ENCODE results near the gene GGT5. TPM values are rescaled to one million over a fixed set of nuclear protein-coding genes. Genes with fewer than 3 reads are reported as not detected.

Gene GGT5
- total RNA-seq, 1 donor = 4.4 TPM

DNA sequence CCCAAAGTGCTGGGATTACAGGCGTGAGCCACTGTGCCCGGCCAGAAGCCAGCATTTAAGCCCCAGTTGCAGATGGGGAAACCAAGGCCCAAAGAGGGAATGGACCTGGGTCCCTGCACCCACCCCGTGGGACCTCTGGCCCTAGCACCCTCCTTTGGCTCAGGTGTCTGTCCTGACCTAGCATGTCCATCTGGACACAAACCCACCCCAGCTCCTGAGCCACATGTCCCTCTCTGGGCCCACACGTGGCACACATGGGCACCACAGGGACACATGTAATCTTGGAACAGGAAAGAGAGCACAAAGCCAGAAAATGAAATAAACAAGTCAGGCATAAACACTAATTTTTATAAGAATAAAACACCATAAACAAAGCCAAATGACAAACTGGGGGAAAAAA, 9.6 kb downstream of the GGT5 start:
- TF ChIP-seq, protein P1, sequence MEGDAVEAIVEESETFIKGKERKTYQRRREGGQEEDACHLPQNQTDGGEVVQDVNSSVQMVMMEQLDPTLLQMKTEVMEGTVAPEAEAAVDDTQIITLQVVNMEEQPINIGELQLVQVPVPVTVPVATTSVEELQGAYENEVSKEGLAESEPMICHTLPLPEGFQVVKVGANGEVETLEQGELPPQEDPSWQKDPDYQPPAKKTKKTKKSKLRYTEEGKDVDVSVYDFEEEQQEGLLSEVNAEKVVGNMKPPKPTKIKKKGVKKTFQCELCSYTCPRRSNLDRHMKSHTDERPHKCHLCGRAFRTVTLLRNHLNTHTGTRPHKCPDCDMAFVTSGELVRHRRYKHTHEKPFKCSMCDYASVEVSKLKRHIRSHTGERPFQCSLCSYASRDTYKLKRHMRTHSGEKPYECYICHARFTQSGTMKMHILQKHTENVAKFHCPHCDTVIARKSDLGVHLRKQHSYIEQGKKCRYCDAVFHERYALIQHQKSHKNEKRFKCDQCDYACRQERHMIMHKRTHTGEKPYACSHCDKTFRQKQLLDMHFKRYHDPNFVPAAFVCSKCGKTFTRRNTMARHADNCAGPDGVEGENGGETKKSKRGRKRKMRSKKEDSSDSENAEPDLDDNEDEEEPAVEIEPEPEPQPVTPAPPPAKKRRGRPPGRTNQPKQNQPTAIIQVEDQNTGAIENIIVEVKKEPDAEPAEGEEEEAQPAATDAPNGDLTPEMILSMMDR (IDR thresholded peaks at IDR 0.05; ENCODE audit: insufficient read depth, low read length) = no peak
- DNase-seq (ENCODE audit: low read depth) = no peak
- no peak overlapping the region for H3K4me3 ChIP-seq (ENCODE audit: low read depth, low read length)

DNA sequence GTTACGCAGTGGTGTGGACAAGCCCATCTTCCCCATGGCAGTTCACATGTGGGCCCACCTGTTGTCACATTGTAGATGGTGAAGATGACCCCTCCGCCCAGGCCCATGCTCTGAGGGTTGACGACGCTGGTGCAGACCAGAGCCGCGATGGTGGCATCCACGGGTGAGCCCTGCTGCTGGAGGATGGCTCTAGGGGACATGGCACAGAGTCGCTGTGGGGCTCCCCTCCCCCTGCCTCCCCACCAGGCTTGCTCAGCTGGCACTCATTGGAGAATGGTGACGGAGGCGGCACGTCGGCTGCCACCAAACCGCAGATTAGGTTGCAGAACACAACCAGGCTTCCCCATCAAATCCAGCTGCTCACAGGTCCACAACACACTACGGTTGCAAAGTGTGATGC, 11.1 kb downstream of the GGT5 start:
- TF ChIP-seq, protein P1 (IDR thresholded peaks at IDR 0.05; ENCODE audit: insufficient read depth, low read length) = no peak
- H3K4me3 ChIP-seq (ENCODE audit: low read depth, low read length) = no peak overlapping the region
- DNase-seq (ENCODE audit: low read depth) = no peak

DNA sequence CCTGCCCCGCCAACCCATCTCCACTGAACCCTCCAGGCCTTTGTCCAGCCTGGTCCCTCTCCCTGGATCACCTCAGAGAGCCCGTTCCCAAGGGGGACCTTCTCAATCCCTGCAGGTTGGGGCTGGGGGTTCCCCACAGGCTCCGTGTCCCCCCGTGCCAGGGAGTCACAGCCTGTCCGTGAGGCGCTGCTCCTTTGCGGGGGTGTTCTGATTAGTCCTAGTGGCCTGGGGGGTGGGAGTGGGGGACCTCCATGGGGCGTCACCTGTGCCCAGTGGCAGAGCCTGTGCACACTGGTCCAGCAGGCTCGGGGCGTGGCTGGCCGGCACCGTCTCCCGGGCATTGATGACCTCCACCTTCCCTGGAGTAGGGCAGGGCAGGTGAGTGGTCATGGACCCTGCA, 11.6 kb downstream of the GGT5 start:
- no peak overlapping the region for H3K4me3 ChIP-seq (ENCODE audit: low read depth, low read length)

DNA sequence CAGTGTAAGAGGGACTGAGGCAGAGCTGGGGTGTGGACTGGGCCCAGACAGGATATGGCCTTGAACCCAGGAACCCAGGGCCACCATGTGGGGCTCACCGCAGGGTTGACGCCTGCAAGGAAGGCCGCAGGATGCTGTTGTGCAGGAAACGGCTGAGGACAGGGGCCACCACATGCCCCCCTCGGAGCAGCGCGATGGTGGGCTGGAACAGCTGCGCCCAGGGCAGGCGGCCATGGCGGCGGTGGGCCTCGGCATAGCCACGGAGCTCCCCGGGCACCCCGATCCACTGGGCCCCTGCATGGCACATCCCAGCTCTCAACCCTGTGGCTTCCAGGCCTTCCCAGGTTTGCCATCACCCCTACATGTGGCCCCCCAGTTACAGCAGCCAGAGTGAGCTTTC, 12.2 kb downstream of the GGT5 start:
- DNase-seq (ENCODE audit: low read depth) = no peak
- TF ChIP-seq, protein P1 (IDR thresholded peaks at IDR 0.05; ENCODE audit: insufficient read depth, low read length) = no peak
- H3K4me3 ChIP-seq (ENCODE audit: low read depth, low read length) = no peak overlapping the region

More for the DNA sequence above, 11.6 kb downstream of the GGT5 start:
- DNase-seq (ENCODE audit: low read depth) = no peak
- TF ChIP-seq, protein P1 (IDR thresholded peaks at IDR 0.05; ENCODE audit: insufficient read depth, low read length) = no peak

DNA sequence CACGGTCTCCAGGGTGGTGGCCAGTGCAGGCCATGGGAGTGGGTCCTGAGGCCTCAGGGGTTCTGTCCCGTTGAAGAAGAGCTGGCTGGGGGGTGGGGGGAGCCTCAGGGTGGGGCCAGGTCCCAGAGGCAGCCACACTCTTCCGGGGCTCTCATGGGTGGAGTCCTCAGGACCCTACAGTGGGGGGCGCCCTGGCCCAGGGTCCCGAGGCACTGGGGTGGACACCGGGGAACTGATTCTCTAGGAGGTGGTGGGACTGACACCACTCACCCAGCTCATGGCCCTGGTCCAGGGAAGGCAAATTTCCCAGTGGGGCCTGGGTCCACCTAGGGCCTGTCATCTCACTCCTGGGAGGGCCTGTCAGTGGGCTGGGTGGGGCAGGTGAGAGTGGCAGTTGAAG, 12.8 kb downstream of the GGT5 start:
- no peak overlapping the region for H3K4me3 ChIP-seq (ENCODE audit: low read depth, low read length)
- no peak for DNase-seq (ENCODE audit: low read depth)
- TF ChIP-seq, protein P1 (IDR thresholded peaks at IDR 0.05; ENCODE audit: insufficient read depth, low read length) = no peak

DNA sequence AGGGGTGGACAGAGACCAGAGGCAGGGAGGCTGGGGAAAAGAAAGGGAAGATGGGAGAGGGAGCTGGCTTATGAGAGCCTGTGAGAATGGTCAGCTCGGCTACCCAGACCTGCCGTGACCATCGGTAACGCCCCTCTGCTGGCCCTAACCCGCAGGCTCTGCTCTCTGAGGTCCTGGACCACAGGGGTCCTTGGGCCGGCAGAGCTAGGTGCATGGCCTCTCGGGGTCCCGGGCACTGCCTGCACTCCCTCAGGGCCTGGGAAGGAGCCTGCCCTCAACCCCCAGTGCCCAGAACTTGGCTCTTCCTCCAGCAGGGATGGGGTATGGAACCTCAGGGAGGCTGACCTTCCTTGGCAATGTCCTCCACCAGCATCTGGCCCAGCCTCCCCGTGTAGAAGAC, 13.2 kb downstream of the GGT5 start:
- H3K4me3 ChIP-seq (ENCODE audit: low read depth, low read length) = no peak overlapping the region
- no peak for DNase-seq (ENCODE audit: low read depth)
- TF ChIP-seq, protein P1 (IDR thresholded peaks at IDR 0.05; ENCODE audit: insufficient read depth, low read length) = no peak

DNA sequence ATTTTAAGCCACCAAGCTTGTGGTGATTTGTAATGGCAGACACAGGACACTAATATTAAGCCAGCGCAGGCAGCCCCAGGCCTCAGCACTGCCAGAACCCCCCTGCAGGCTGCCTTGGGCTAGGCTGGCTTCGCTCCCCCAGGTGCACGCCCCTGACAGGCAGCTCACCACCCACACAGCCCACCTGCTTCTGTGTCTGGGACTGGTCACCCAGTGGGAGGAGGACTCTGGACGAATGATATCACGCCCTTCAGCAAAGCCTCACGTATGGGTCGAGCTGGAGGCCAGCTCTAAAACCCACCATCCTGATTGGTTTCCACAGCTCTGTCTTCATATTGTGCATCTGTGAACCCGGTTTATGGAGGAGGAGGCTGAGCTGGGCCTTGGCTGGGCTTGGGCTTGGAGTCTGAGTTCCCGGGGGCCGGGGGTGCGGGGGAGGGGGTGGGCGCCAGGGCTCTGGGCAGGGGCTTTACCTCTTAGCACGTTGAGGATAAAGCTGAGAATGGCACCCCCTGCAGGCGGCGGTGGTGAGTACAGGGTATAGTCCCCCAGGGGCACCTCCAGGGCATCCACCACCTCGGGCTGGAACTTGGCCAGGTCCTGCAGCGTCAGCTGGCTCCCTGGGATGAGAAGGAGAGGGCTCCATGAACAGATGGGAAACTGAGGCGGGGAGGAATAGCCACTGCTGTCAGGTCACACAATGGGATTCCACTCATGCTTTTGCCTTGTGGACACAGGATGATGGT, 13.8 kb downstream of the GGT5 start:
- H3K4me3 ChIP-seq (ENCODE audit: low read depth, low read length) = no peak overlapping the region
- DNase-seq (ENCODE audit: low read depth) = no peak
- TF ChIP-seq, protein P1 (IDR thresholded peaks at IDR 0.05; ENCODE audit: insufficient read depth, low read length) = peak; percentile 19
